HG02938 (cell line): ENCODE data around the gene DTX3.
"Not testable (repeated sequence)": the region's sequence is repeated elsewhere in the genome, so short reads cannot be mapped to it uniquely, and the experiment has no call there.

Source experiments
- ATAC-seq: cut with Tn5 transposase; IDR thresholded peaks from one replicate; pipeline ENCODE4 v1.9.1; 2021; ENCODE audit warnings: mild to moderate bottlenecking, moderate library complexity; ENCODE audit not compliant: unreplicated experiment

The DTX3 gene

GRCh38 chr12:57604454-57604991 is at the start of gene DTX3:
DTX3 (plus strand) TSS chr12:57604824; CDS start chr12:57606518, 1,694 bp downstream.
- peak; percentile 53 for ATAC-seq

- no peak for ATAC-seq
These were observed 49.7 kb upstream of the DTX3 start for GRCh38 chr12:57554897-57555296.

GRCh38 chr12:57558864-57559263 is 45.8 kb upstream of the DTX3 start:
- ATAC-seq = no peak

- ATAC-seq = no peak
These were observed 44.1 kb upstream of the DTX3 start for GRCh38 chr12:57560516-57560915.

GRCh38 chr12:57561117-57561516 is 43.5 kb upstream of the DTX3 start:
- ATAC-seq = not testable (repeated sequence)

GRCh38 chr12:57563358-57563757 is 41.3 kb upstream of the DTX3 start:
- no peak for ATAC-seq

GRCh38 chr12:57564178-57564740 is 40.4 kb upstream of the DTX3 start:
- no peak for ATAC-seq

- no peak for ATAC-seq
These were observed 35.8 kb upstream of the DTX3 start for GRCh38 chr12:57568838-57569237.

- no peak for ATAC-seq
These were observed 34.8 kb upstream of the DTX3 start for GRCh38 chr12:57569858-57570257.

GRCh38 chr12:57570438-57570837 is 34.2 kb upstream of the DTX3 start:
- not testable (repeated sequence) for ATAC-seq

- no peak for ATAC-seq
These were observed 32.5 kb upstream of the DTX3 start for GRCh38 chr12:57571926-57572762.

- ATAC-seq = no peak
These were observed 29.8 kb upstream of the DTX3 start for GRCh38 chr12:57574795-57575194.

GRCh38 chr12:57575771-57576612 is 28.6 kb upstream of the DTX3 start:
- ATAC-seq = no peak

- no peak for ATAC-seq
These were observed 27.9 kb upstream of the DTX3 start for GRCh38 chr12:57576613-57577160.

- ATAC-seq = no peak
These were observed 26.5 kb upstream of the DTX3 start for GRCh38 chr12:57577981-57578758.

- no peak for ATAC-seq
These were observed 25.6 kb upstream of the DTX3 start for GRCh38 chr12:57579011-57579410.

GRCh38 chr12:57579677-57580465 is 24.8 kb upstream of the DTX3 start:
- ATAC-seq = no peak

- no peak for ATAC-seq
These were observed 24.2 kb upstream of the DTX3 start for GRCh38 chr12:57580466-57580795.

GRCh38 chr12:57581802-57582201 is 22.8 kb upstream of the DTX3 start:
- ATAC-seq = no peak

GRCh38 chr12:57582440-57582839 is 22.2 kb upstream of the DTX3 start:
- ATAC-seq = no peak
